ENCODE data around the gene KLHL25.

DNA sequence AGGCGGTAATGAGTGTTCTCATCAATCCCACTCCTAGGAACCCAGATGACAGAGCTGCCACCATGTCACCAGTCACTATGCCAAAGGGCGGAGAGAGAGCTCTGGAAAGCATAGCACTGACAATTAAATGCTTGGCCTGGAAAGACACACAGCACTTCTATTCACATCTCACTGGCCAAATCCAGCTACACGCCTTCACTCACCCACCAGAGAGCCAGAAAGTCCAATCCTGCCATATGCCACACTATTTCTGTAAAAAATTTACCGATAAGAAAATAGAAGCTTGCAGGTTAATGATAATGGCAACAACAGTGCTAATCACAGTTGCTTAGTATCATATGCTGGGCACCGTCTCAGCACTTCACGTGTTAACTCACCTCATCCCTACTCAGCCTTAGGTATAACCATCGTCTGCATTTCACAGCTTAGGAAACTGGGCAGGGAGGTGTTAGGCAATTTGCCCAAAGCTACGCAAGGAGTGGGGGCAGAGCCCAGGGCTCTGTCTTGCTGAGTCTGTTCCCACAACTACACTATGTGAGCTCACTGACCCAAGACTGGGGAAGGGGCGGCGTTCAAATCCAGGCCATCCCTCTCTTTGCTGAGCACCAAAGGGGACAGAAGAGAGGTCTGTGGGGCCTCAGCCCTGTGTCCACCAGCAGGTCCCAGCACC, 16.5 kb downstream of the KLHL25 start:
- no peak for TF ChIP-seq POLR2A (IDR thresholded peaks at IDR 0.05; ENCODE audit: low read length)
- TF ChIP-seq GATA1 (IDR thresholded peaks at IDR 0.05; ENCODE audit: low read depth, low read length), result no peak

Measured in erythroblast (primary cell).